NCI-H748 (cell line): ENCODE measurements around the gene ZNF100.
"Not testable (repeated sequence)": the region's sequence is repeated elsewhere in the genome, so short reads cannot be mapped to it uniquely, and the experiment has no call there.

ENCODE experiments used
- DNase-seq: peaks from one replicate; lab custom pipeline; 2025; ENCODE audit not compliant: unreplicated experiment; lab: John Stamatoyannopoulos, UW

ZNF100 gene

GRCh38 chr19:21767065-21767800 is at the start of gene ZNF100:
Gene ZNF100 (minus strand): TSS chr19:21767579. CDS start chr19:21767429, 150 bp downstream.
- DNase-seq: peak; percentile 96

DNA sequence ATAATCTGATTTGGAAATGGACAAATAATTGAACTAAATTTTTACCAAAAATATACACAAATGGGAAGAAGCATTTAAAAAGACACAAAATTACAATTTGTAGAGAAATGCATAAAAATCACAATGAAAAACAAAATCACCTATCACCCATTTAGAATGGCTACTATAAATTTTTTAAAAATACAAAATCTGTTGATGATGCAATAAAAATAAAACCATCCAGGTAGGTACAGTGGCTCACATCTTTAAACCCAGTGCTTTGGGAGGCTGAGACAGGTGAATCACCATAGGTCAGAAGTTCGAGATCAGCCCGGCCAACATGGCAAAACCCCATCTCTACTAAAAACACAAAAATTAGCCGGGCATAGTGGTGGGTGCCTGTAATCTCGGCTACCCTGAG is 45.1 kb upstream of the ZNF100 start:
- no peak for DNase-seq

DNA sequence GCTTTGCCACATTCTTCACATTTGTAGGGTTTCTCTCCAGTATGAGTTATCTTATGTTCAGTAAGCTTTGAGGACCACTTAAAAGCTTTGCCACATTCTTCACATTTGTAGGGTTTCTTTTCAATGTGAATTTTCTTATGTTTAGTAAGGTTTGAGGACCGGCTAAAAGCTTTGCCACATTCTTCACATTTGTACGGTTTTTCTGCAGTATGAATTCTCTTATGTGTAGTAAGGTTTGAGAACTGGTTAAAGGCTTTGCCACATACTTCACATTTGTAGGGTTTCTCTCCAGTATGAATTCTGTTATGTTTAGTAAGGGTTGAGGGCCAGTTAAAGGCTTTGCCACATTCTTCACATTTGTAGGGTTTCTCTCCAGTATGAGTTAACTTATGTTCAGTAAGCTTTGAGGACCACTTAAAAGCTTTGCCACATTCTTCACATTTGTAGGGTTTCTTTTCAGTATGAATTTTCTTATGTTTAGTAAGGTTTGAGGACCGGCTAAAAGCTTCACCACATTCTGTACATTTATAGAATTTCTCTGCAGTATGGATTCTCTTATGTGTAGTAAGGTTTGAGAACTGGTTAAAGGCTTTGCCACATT is 41.1 kb upstream of the ZNF100 start:
- not testable (repeated sequence) for DNase-seq

DNA sequence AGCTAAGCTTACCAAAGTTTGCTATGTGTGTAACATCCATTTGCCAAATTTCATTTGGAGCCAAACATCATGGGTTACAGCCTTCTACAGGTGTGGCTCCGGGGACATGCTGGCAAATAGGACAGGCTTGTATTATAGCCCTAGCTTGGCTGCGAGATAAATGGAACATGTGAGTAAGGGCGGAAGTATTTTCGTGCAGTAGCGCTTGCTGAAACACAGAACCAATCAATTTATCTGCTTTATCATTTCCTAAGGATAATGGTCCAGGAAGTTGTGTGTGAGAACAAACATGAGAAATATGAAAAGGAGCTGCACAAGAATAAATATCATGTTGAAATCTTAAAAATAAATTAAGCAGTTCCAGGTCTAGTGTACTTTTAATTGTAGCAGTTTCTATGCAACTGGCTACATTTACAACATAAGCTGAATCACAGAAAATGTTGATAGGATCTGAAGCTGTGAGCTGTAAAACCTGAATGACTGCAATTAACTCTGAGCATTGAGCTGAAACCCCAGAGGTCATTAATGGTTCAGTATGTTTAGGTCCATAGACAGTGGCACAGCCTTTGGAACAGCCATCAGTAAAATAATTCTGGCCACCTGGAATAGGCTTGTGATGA is 22.2 kb upstream of the ZNF100 start:
- no peak for DNase-seq

GRCh38 chr19:21786936-21787335 is 19.6 kb upstream of the ZNF100 start:
- no peak for DNase-seq

DNA sequence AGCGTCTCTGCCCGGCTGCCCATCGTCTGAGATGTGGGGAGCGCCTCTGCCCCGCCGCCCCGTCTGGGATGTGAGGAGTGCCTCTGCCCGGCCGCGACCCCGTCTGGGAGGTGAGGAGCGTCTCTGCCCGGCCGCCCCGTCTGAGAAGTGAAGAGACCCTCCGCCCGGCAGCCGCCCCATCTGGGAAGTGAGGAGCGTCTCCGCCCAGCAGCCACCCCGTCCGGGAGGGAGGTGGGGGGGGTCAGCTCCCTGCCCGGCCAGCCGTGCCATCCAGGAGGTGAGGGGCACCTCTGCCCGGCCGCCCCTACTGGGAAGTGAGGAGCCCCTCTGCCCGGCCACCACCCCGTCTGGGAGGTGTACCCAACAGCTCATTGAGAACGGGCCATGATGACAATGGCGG is 8.4 kb upstream of the ZNF100 start:
- not testable (repeated sequence) for DNase-seq

- not testable (repeated sequence) for DNase-seq
Measured at GRCh38 chr19:21766705-21767064, 694 bp downstream of the ZNF100 start.

- no peak for DNase-seq
Measured at GRCh38 chr19:21765151-21765550, 2.2 kb downstream of the ZNF100 start.

- DNase-seq: not testable (repeated sequence)
Measured at GRCh38 chr19:21761547-21761946, 5.8 kb downstream of the ZNF100 start.

- DNase-seq: no peak
Measured at GRCh38 chr19:21758296-21758695, 9.1 kb downstream of the ZNF100 start.

DNA sequence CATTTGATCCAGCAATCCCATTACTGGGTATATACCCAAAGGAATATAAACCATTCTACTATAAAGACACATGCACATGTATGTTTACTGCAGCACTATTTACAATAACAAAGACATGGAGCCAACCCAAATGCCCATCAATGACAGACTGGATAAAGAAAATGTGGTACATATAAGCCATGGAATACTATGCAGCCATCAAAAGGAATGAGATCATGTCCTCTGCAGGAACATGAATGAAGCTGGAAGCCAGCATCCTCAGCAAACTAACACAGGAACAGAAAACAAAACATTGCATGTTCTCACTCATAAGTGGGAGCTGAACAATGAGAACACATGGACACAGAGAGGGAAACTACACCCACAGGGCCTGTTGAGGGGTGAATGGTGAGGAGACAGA is 11.8 kb downstream of the ZNF100 start:
- DNase-seq: not testable (repeated sequence)

DNA sequence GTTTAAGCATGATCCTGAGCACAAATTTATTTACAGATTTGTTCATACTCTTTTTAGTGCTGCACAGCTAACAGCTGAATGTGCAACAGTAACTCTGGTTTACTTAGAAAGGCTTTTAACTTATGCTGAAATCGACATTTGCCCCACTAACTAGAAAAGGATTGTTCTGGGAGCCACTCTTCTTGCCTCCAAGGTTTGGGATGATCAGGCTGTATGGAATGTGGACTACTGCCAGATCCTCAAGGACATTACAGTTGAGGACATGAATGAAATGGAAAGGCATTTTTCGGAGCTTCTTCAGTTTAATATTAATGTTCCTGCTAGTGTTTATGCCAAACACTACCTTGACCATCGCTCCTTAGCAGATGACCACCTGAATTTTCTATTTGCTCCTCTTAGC is 16.0 kb downstream of the ZNF100 start:
- no peak for DNase-seq

DNA sequence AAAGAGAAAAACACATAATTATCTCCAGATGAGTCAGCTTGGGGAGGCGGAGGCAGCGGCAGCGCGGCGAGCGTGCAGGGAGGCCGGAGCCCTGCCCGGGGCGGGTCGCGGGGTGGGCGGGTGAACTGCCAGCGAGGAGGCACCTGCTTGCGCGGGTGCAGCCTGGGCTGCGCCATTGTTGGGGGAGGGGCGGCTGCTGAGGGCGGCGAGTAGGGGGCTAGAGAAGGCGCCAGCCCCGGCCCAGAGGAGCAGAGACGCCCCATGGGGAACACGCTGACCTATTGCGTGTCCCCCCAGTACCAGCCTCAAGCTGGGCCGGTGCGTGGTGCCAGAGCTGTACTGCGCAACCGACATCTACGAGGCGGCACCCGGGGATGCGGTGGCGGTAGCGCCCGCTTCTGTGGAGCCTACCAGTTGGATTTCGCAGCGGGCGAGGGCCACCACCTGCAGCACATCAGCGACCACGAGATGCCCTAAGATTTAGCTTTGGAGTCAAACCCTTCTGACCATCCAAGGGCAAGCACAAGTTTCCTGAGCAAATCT is 16.7 kb downstream of the ZNF100 start:
- DNase-seq: no peak

DNA sequence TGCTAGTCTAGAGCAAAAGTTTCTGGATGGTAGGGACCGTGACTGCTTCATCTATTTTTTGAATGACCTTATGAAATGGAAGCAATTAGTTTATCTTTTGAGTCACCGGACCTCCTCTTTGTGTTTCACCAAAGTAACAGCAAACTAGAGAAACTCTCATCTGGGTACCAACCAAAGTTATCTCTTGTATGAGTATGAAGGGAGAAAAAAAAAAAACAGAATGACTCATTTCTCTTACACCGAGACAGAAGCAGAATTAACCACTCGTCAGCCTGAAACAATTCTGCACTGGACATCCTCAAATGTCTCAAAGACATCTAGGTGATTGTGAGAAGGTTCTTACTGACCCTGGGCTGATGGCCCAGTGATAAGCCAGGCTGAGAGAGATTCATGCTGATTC is 18.3 kb downstream of the ZNF100 start:
- DNase-seq: no peak

DNA sequence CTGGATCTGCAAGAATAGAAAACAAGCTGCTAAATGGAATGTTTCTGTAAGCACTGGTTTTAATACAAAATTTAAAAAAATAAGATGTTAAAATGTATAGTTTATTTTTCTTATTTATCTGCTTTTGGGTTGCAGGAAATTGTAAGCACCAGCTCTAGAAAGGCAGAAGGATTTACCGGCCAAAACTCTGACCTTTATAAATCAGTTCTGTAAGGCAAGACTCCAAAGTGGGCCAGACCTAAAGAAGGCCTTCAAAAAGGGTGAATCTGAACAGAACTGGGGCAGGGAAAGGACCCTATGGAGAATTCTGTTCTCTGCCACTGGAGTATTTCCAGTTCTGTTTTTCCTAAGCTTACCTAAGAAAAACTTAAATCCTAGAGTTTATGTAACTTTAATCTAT is 19.3 kb downstream of the ZNF100 start:
- no peak for DNase-seq

DNA sequence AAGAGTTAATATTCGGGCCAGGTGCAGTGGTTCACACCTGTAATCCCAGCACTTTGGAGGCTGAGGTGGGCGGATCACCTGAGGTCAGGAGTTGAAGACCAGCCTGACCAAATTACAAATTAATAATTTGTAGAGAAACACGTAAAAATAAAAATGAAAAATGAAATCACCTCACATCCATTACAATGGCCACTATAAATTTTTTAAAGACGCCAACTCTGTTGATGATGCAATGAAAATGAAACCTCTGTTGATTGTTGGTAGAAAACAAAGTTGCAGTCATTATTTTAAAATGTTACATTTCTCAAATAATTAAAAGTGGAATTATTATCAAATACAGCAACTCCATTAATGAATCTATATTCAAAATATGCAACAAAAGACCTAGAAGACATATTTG is 26.8 kb downstream of the ZNF100 start:
- DNase-seq: no peak

- DNase-seq: not testable (repeated sequence)
Measured at GRCh38 chr19:21726942-21727747, 40.2 kb downstream of the ZNF100 start.

GRCh38 chr19:21713761-21714160 is 53.6 kb downstream of the ZNF100 start:
- DNase-seq: no peak

DNA sequence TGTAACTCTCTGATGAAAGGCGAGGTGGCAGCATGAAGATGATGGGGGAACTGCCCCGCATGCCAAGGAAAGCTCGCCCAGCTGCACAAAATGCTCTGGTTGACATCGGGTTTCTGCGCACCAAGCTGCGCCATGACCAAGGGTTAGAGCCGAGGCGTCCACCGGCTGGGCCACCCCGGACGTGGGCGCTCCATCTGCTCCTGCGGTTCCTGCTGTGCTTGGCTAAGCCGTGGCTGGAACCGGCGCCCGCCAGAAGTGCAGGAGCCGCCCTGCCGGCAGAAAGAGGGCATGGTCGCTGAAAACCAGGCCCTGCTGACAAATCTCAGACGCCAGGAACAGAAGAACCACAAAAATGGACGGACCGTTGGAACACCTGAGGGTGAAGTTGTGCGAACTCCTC is 57.9 kb downstream of the ZNF100 start:
- peak; percentile 5 for DNase-seq

DNA sequence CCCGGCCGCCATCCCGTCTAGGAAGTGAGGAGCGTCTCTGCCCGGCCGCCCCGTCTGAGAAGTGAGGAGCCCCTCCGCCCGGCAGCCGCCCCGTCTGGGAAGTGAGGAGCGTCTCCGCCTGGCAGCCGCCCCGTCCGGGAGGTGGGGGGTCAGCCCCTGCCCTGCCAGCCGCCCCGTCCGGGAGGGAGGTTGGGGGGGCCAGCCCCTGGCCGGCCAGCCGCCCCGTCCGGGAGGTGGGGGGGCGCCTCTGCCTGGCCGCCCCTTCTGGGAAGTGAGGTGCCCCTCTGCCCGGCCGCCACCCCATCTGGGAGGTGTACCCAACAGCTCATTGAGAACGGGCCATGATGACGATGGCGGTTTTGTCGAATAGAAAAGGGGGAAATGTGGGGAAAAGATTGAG is 59.5 kb downstream of the ZNF100 start:
- not testable (repeated sequence) for DNase-seq

DNA sequence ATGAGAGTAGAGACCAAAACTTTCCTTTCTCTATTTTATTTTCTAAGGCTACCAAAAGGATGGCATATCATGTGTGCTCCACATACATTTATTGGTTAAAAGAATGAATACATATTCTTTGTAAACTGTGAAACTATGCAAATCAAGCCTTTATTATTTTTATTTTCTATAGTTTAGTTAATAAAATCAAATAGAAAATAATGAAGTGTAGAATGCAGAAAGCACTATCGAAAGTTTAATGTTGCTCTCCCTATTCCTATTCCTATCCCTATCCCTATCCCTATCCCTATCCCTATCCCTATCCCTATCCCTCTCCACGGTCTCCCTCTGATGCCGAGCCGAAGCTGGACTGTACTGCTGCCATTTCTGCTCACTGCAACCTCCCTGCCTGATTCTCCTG is 60.3 kb downstream of the ZNF100 start:
- DNase-seq: no peak
